B cell (primary cell): ENCODE measurements around the gene PHEX. TPM values are rescaled to one million over a fixed set of nuclear protein-coding genes. Genes with fewer than 3 reads are reported as not detected.

Experiments
- ATAC-seq: fragments of 200-7000 bp; cut with Tn5 transposase; one replicate; pipeline ENCODE4 v1.10.0; 2021; ENCODE audit warnings: low read depth, mild to moderate bottlenecking, moderate number of reproducible peaks, moderate library complexity
- CTCF ChIA-PET: fragments of 350-600 bp; sonication (Branson Sonifier 250); formaldehyde crosslinking; loops from one replicate; lab custom pipeline; 2021; ENCODE audit warnings: antibody characterized with exemption, inconsistent platforms; lab: Charles Lee
- POLR2A ChIA-PET: fragments of 350-600 bp; sonication (Branson Sonifier 250); formaldehyde crosslinking; loops from one replicate; lab custom pipeline; 2021; ENCODE audit warnings: antibody characterized with exemption; lab: Charles Lee
- DNase-seq: peaks from one replicate; pipeline ENCODE4 v3.0.0; 2013
- H2AFZ ChIP-seq: 2 replicates; pipeline ENCODE4 v1.6.1; 2012; ENCODE audit warnings: mild to moderate bottlenecking, low read depth, low read length; ENCODE audit not compliant: insufficient read depth, poor library complexity, severe bottlenecking
- H3K27ac ChIP-seq, 2 donors: 1 replicate in 1 of 2; 2 replicates in 1 of 2; pipeline ENCODE4 v1.5.1; 2012 to 2013; ENCODE audit warnings: low read length in 2 of 2, mild to moderate bottlenecking in 2 of 2, moderate library complexity in 1 of 2
- H3K27me3 ChIP-seq, 4 experiments: fragments of 200-600 bp in 1 of 4; sonication (generic) in 1 of 4; replicated peaks in 1 of 4; 1 replicate in 2 of 4; 2 replicates in 2 of 4; pipeline versions ENCODE4 v1.6.1 to v1.7.0; 2013 to 2016; ENCODE audit warnings: low read length in 3 of 4, mild to moderate bottlenecking in 2 of 4, mixed read lengths in 1 of 4, moderate library complexity in 1 of 4; ENCODE audit not compliant: insufficient read depth in 4 of 4, control insufficient read depth in 3 of 4; ENCODE audit errors: control extremely low read depth in 1 of 4
- H3K36me3 ChIP-seq, 2 experiments: replicated peaks in 1 of 2; 1 replicate in 1 of 2; 2 replicates in 1 of 2; pipeline versions ENCODE4 v1.6.1 to v1.7.1; 2013; ENCODE audit warnings: low read length in 1 of 2; ENCODE audit not compliant: insufficient read depth in 2 of 2, control insufficient read depth in 1 of 2; ENCODE audit errors: control extremely low read depth in 1 of 2, extremely low read depth in 1 of 2
- H3K4me1 ChIP-seq, 2 donors: fragments of 200-600 bp in 1 of 2; sonication (generic) in 1 of 2; 1 replicate in 1 of 2; 2 replicates in 1 of 2; pipeline versions ENCODE4 v1.5.1 to v1.6.1; 2013 to 2017; ENCODE audit warnings: low read length in 2 of 2; ENCODE audit not compliant: control insufficient read depth in 2 of 2, insufficient read depth in 2 of 2
- H3K4me2 ChIP-seq: replicated peaks from 2 replicates; pipeline ENCODE3; 2012; ENCODE audit warnings: mild to moderate bottlenecking, low read depth, low read length; ENCODE audit not compliant: poor library complexity, severe bottlenecking
- H3K4me3 ChIP-seq, 5 experiments: fragments of 200-600 bp in 1 of 5; sonication (generic) in 1 of 5; 1 replicate in 3 of 5; 2 replicates in 2 of 5; pipeline versions ENCODE4 v1.5.1 to v1.7.0; 2011 to 2016; ENCODE audit warnings: low read length in 4 of 5, mild to moderate bottlenecking in 4 of 5, low read depth in 2 of 5, control low read depth in 1 of 5, moderate library complexity in 1 of 5; ENCODE audit not compliant: insufficient read depth in 1 of 5; ENCODE audit errors: control extremely low read depth in 1 of 5, extremely low read depth in 1 of 5
- H3K79me2 ChIP-seq: fragments of 200-600 bp; sonication (generic); one replicate; pipeline ENCODE4 v1.6.0; 2016; ENCODE audit warnings: low read length; ENCODE audit not compliant: control insufficient read depth, insufficient read depth
- H3K9ac ChIP-seq: fragments of 200-600 bp; sonication (generic); 2 replicates; pipeline ENCODE4 v1.6.1; 2017; ENCODE audit warnings: mild to moderate bottlenecking, low read length, moderate library complexity
- H3K9me3 ChIP-seq, 3 donors: one replicate each; pipeline versions ENCODE4 v1.6.1 to v1.7.1; 2013; ENCODE audit warnings: low read length in 2 of 3; ENCODE audit not compliant: control insufficient read depth in 2 of 3, insufficient read depth in 1 of 3; ENCODE audit errors: control extremely low read depth in 1 of 3
- H4K20me1 ChIP-seq: 2 replicates; pipeline ENCODE4 v1.6.0; 2012; ENCODE audit warnings: mild to moderate bottlenecking, low read length; ENCODE audit not compliant: insufficient read depth, control insufficient read depth, poor library complexity, severe bottlenecking
- H3K27ac Mint-ChIP-seq: one replicate; pipeline ENCODE4 v1.8.0; 2021; ENCODE audit warnings: mixed read lengths
- H3K27me3 Mint-ChIP-seq: one replicate; pipeline ENCODE4 v1.8.0; 2021; ENCODE audit warnings: mixed read lengths
- H3K4me1 Mint-ChIP-seq: one replicate; pipeline ENCODE4 v1.8.0; 2021; ENCODE audit warnings: mixed read lengths
- H3K4me3 Mint-ChIP-seq: one replicate; pipeline ENCODE4 v1.8.0; 2021; ENCODE audit warnings: mixed read lengths
- H3K9me3 Mint-ChIP-seq: one replicate; pipeline ENCODE4 v1.8.0; 2022; ENCODE audit warnings: mixed read lengths; ENCODE audit not compliant: insufficient read depth
- CTCF ChIP-seq: fragments of 200-600 bp; IDR thresholded peaks from one replicate; pipeline ENCODE4 v1.8.0; 2022; ENCODE audit warnings: antibody characterized with exemption, mild to moderate bottlenecking
- EZH2 ChIP-seq: IDR thresholded peaks from 2 replicates; pipeline ENCODE4 v1.6.1; 2012; ENCODE audit warnings: borderline replicate concordance, low read depth, mild to moderate bottlenecking, moderate library complexity, low read length; ENCODE audit not compliant: insufficient read depth, poor library complexity, severe bottlenecking
- WGBS: methylation state at CpG from one replicate; pipeline ENCODE4 v1.1.5; 2013; ENCODE audit warnings: missing lambda C conversion rate; ENCODE audit not compliant: insufficient coverage; 5-methylcytosine and 5-hydroxymethylcytosine counted together
- intact Hi-C: fragments of 100-400 bp; cut with micrococcal nuclease; formaldehyde crosslinking; loops from one replicate; pipeline ENCODE4 v1.10.0; 2022
- polyA plus RNA-seq: library from polyadenylated mRNA; depleted of rRNA; stranded (reverse); fragments of >200 nt; gene quantifications from 2 replicates; pipeline ENCODE4 v1.2.3, GENCODE V29; 2012
- total RNA-seq, 2 donors: library from RNA; stranded (reverse); fragments of 120-200 nt in 1 of 2; gene quantifications; 1 replicate in 1 of 2; 2 replicates in 1 of 2; pipeline versions ENCODE4 v1.2.3 to v1.2.4, GENCODE V29; 2013 to 2022

The PHEX gene
- total and polyA plus RNA-seq, 2 donors (not counting 1 experiment from before 2014, with no cell fraction given) = 0.01 to 0.15 TPM

- Mint-ChIP-seq H3K9me3 (no peaks in the 10 kb centered on the region), H3K4me1 (peaks cover 16% of the 10 kb centered on the region), H3K4me3 (no peak overlapping the region), H3K27ac (no peak overlapping the region), H3K27me3 (peaks cover 3% of the 10 kb centered on the region)
- peak; percentile 28 for DNase-seq
- no peak for ATAC-seq
- Histone ChIP-seq H3K4me3 (no peak overlapping the region), H3K9ac (no peak overlapping the region), H3K4me1 (peaks cover 17 to 18% of the 10 kb centered on the region in 2 donors), H3K27me3 (no peaks in the 10 kb centered on the region), H2AFZ (no peak overlapping the region), H3K36me3 (no peaks in the 10 kb centered on the region), H3K79me2 (no peaks in the 10 kb centered on the region), H3K4me2 (peak overlapping the region; percentile 38), H3K9me3 (peaks cover 0 to 3% (median 0%) of the 10 kb centered on the region in 3 donors), H3K27ac (no peak overlapping the region), H4K20me1 (no peaks in the 10 kb centered on the region)
- intact Hi-C loops = loop anchor here (5.0 kb wide), 2 partner anchors 553 to 1667 kb away; no protein-coding TSS in a partner anchor
- POLR2A ChIA-PET = no interaction called here
- CTCF ChIA-PET = interaction anchor here (0.5 to 3.3 kb wide), 6 partner anchors 16 to 597 kb away, joined by 3 to 27 read pairs (median 3); no protein-coding TSS in a partner anchor
- no CpG with 5 or more reads among the region's 8 CpGs for WGBS
- TF ChIP-seq EZH2 = no peak
- no peak for TF ChIP-seq CTCF
Observed at GRCh38 chrX:22193851-22194659, 161.9 kb downstream of the PHEX start.

- Histone ChIP-seq H3K36me3 (no peaks in the 10 kb centered on the region), H3K4me2 (peak overlapping the region; percentile 38), H3K4me1 (peaks cover 17 to 18% of the 10 kb centered on the region in 2 donors), H3K79me2 (no peaks in the 10 kb centered on the region), H2AFZ (no peak overlapping the region), H4K20me1 (no peaks in the 10 kb centered on the region), H3K27ac (no peak overlapping the region), H3K9ac (no peak overlapping the region), H3K27me3 (no peaks in the 10 kb centered on the region), H3K4me3 (no peak overlapping the region), H3K9me3 (peaks cover 0 to 3% (median 0%) of the 10 kb centered on the region in 3 donors)
- Mint-ChIP-seq H3K4me3 (no peak overlapping the region), H3K27me3 (peaks cover 3% of the 10 kb centered on the region), H3K9me3 (no peaks in the 10 kb centered on the region), H3K4me1 (peaks cover 16% of the 10 kb centered on the region), H3K27ac (no peak overlapping the region)
- ChIA-PET CTCF (interaction anchor here (1.1 to 3.3 kb wide), 3 partner anchors 15 to 209 kb away, joined by 3 to 27 read pairs (median 11); no protein-coding TSS in a partner anchor), POLR2A (no interaction called here)
- DNase-seq (no peak), ATAC-seq (no peak)
- no CpG with 5 or more reads among the region's 1 CpG for WGBS
- TF ChIP-seq CTCF = no peak
- no peak for TF ChIP-seq EZH2
- intact Hi-C loops = loop anchor here (5.0 kb wide), 2 partner anchors 553 to 1667 kb away; no protein-coding TSS in a partner anchor
Observed at GRCh38 chrX:22194660-22194945, 162.5 kb downstream of the PHEX start.
